GM03348 (cell line): ENCODE data around the gene PSMD8.
A peak's percentile ranks its signal among the peaks of the same experiment; 100 is the strongest.
"Not testable (repeated sequence)": the region's sequence is repeated elsewhere in the genome, so short reads cannot be mapped to it uniquely, and the experiment has no call there.

ENCODE experiments used
- DNase-seq: peaks from one replicate; pipeline ENCODE4 v3.0.0; 2012; ENCODE audit warnings: low spot score

Gene PSMD8

DNA sequence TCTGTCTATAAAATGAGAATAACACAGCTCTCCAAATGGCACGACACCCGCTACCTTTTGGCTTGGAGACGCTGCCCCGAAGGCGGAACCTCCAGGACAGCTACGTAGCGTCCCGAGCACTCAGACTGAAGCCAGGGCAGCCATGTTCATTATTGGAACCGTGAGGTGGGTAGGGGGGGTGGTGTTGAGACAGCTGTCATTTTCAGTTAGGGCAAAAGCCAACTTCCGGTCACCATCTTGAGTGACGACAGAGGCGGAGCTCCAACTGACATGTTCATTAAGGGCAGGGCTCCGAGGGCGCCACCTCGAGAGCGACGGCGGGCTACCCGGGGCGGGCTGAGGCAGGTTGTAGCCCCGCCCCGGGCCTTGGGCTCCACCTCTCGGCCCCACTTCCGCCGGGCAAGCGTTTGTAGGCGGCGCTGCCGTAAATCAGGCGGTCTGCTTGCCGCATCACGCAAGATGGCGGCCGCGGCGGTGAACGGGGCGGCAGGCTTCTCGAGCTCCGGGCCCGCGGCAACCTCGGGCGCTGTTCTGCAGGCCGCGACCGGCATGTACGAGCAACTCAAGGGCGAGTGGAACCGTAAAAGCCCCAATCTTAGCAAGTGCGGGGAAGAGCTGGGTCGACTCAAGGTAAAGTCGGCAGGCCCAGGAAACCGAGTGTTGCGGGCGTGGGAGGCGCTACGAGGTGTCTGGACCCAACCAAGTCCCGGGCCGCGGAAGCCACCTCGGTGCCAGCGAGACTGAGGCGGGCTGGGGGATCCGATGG lies at the start of gene PSMD8:
Gene PSMD8 (plus strand): TSS at position 240 of the 766 bp plus-strand sequence. CDS start 31 bp downstream, at position 271.
- DNase-seq = peak; percentile 98

DNA sequence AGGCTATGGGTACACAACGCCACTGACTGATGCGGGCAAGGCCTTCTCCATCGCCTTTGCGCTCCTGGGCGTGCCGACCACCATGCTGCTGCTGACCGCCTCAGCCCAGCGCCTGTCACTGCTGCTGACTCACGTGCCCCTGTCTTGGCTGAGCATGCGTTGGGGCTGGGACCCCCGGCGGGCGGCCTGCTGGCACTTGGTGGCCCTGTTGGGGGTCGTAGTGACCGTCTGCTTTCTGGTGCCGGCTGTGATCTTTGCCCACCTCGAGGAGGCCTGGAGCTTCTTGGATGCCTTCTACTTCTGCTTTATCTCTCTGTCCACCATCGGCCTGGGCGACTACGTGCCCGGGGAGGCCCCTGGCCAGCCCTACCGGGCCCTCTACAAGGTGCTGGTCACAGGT lies 47.8 kb upstream of the PSMD8 start:
- no peak for DNase-seq

DNA sequence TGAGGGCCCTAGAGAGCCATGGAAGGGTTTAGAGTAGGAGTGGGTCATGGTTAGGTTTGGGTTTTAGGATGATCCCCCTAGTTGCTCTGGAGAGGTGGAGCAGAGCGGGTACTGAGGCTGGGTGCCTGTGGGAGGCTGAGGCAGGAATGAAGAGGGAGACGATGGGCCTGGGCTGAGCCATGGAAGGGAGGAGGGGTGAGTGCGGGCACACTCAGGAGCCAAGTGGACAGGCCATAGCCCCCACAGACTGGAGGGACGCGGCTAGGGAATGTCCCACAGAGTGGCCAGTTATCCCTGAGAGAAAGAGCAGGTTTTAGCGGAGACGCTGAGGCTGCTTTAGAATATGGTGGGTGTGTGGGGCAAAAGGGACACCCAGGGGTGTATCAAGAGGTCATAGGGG lies 44.7 kb upstream of the PSMD8 start:
- no peak for DNase-seq

DNA sequence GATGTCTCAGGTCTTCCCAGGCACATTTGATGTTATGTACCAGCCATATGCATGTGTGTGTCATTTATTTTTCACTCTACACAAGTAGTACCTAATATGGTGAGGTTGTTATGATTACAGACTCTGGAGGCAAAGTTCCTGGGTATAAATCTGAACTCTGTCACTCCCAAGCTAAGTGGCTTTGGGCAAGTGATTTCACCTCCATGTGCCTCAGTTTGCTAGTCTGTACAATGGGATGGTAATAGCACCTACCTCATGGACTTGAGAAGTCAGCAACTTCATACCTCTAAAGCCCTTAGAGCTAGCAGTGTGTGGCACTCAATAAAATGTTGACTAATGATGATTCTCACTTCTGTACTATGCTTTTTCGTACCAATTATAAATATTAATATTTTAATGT lies 42.6 kb upstream of the PSMD8 start:
- DNase-seq = no peak

DNA sequence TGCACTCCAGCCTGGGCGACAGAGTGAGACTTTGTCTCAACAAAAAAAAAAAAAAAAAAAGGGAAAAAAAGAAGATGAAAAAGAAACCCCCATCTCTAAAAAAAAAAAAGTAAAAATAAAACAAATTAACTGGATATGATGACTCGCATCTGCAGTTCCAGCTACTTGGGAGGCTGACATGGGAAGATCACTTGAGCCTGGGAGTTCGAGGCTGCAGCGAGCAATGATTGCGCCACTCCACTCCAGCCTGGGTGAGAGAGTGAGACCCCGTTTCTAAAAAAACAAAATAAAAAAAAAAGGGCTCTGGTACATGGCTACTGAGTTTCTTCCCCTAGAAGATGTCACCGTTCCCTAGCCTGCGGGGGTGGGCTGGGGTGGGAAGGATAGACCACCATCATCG lies 41.1 kb upstream of the PSMD8 start:
- DNase-seq = no peak

DNA sequence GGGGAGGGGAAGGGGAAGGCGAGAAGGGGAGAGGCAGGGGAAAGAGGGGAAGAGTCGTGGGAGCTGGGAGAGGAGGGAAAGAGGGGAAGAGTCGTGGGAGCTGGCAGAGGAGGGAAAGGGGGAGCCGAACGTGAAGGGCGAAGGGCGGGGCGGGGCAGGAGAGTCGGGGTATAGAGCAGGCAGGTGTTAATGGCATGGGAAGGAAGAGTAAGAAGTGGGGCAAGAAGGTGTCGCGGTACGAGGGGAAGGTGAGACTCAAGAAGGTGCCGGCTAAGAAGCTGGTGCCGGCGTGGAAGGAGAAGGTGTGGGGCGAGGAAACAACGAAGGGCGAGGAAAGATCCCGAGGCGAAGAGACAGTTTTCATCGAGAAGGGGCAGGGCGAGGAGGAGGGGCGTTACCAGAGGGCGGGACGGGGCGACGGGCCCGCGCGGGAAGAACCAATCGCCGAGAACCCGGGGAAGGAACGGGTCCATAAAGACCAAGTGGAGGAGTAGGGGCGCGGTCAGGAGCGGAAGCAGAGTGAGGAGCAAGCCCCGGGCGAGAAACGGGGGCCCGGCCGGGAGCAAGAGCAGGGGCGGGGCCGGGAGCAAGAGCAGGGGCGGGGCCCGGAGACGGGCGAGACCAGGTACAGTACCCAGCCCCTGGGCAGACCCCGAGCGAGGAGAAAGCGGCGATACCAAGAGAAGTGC lies 38.3 kb upstream of the PSMD8 start:
- peak; percentile 97 for DNase-seq

DNA sequence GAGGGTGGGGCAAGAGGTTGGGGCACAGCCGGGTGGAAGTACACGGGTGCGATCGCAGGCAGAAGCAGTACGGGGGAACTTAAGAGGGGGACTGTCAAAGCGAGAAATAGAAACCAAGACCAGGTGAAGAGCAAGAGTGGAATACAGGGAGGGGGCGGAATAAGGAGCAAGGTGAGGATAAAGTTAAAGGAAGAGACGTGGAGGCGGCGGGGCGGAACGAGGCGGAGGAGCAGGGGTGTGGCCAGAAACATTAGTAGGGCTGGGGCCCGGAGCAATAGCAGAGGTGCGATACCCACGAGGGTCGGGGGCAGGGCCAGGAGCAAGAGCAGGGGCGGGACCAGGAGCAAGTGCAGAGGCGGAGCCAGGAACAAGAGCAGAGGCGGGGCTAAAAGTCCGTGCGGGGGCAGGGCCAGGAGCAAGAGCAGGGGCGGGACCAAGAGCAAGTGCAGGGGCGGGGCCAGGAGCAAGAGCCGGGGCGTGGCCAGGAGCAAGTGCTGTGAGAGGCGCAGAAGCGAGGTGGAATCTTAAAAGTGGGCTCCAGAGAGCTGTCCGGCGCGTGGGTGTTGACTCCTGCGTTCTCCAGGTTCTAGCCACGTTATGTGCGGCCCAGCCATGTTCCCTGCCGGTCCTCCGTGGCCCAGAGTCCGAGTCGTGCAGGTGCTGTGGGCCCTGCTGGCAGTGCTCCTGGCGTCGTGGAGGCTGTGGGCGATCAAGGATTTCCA lies 37.6 kb upstream of the PSMD8 start:
- peak; percentile 92 for DNase-seq

DNA sequence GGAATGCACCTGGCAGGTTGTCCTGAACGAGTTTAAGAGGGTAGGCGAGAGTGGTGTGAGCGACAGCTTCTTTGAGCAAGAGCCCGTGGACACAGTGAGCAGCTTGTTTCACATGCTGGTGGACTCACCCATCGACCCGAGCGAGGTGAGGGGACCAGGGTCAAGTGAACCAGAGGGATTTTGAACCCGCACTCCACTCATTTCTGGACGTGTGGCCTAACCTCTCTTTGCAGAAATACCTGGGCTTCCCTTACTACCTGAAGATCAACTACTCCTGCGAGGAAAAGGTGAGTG lies 37.1 kb upstream of the PSMD8 start:
- DNase-seq = no peak

DNA sequence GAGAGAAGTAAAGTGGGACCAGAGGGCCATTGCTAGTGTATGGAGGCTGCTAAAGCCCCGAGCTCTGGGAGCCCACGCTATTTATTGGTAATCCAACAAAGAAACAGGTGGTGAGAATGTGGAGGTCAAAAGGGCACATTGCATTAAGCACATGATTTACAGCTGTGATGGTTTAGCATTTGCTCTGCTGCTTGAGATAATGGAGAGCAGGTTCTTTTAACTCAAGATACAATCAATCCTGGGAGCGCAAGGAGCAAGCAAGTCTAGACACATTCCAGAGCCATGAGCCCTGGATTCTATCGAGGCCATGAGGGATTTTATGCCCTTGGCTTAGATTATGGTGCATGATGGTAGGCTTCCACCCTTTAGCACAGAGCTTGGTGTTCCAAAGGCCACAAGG lies 35.4 kb upstream of the PSMD8 start:
- not testable (repeated sequence) for DNase-seq

DNA sequence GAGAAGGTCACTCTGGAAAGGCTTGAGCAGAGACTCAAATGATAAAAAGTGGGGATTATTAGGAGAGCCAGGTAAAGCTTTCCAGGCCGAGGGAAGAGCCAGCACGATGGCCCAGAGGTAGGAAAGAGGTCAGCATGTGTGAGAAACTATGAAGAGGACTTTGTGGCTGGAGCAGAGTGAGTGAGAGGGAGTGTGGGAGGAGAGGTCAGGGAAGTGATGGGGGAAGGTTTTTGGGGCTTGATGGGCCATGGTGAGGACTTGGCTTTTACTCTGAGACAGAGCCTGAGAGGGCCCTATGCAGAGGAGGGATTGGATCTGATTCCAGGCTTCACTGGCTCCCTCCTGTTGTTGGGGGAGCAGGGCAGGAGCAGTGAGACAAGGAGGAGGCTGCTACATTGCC lies 33.4 kb upstream of the PSMD8 start:
- no peak for DNase-seq

DNA sequence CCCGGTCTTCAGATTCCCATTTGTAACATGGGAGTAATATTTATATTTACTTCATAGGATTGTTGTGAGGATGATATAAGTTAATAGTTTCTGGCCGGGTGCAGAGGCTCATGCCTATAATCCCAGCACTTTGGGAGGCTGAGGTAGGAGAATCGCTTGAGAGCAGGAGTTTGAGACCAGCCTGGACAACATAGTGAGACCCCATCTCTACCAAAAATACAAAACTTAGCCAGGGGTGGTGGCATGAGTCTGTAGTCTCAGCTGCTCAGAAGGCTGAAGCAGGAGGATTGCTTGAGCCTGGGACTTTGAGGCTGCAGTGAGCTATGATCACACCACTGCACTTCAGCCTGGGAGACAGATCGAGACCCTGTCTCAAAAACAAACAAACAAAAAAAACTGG lies 27.5 kb upstream of the PSMD8 start:
- DNase-seq = no peak

DNA sequence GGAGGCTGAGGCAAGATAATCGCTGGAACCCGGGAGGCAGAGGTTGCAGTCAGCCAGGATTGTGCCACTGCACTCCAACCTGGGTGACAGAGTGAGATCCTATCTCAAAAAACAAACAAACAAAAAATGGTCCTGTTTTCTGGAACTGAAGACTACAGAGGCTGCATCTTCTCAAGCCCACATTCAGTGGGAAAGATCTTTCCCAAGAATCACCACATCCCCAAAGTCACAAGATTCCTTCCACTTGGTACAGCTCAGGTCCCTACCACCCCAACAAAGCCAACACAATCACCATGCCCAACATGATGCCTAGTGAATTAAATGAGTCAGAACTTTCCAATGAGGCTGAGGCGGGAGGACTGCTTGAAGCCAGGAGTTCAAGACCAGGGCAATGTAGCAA lies 23.5 kb upstream of the PSMD8 start:
- no peak for DNase-seq

DNA sequence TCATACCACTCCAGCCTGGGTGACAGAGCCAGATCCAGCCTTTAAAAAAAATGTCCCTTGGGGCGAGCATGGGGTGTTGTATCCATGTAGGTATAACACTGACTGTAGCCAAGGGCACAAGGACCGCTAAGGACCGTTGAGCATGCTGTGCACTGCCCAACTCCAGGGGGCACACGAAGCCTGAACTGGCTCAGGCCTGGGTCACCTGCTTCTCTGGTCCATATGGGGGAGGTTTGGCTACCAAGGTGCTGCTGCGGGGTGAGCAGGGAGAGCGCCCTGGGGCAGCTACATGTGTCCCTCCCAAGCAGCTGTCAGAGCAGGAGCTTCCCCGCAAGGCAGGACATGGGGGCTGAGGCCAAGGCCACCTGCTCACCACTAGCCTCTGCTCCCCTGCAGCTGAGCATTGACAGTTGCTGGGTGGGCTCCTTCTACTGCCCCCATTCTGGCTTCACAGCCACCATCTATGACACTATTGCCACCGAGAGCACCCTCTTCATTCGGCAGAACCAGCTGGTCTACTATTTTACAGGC lies 22.4 kb upstream of the PSMD8 start:
- DNase-seq = no peak

DNA sequence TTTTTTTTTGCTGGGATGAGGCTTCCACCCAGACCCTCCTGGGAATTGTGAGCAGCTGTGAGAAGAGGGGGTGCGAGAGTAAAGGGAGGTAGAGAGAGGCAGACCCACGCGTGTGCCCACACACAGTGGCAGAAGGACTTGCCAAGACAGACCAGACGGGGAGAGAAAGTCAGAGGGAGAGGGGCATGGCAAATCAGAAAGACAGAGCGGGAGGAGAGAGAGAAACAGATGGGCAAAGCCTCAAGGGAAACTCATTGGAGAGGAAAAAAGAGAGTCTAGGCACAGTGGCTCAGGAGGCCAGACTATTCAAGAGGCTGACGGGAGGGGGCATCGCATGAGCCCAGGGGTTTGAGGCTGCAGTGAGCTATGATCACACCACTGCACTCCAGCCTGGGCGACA lies 21.8 kb upstream of the PSMD8 start:
- DNase-seq = no peak

DNA sequence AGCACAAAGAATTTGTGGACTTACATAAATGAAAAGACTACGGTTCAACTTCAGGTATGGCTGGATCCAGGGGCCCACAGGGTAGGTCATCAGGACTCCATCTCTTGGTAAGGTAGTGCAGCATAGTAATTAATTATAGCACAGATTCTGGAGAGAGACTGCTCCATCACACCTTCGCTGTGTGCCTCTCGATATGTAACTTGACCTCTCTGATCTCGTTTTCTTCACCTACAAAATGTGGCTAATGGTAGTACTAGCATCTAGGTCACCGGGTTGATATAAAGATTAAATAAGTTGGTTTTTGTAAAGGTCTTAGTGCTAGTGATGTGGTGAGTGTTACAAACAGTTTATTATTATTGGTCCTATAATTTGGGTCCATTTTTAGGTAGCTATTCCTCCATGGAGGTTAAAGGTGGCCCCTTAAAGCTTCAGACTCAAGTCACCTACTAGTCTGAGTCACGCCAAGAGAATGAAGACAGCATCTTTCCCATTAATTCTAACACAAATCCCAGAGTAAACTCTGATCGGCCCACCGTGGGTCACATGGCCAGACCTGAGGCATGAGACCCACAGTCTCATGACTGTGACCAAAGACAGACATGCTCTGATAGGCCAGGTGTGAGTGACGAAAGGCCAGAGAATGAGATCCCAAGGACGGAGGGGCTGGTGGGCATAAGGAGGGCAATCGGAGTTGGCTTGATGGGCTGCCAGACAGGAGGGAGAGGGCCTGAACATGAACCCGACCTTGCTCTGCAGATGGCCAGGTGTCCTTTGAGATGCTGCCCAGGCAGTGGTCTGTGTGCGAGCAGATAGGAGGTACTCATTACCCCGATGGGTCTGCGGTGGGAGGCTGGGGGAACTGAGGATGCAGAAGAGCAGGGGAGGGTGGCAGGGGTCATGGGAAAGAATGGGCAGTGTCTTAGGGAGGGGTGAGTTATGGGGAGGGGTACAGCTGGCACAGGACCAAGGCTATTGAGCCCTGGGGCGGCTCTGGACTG lies 18.3 kb upstream of the PSMD8 start:
- DNase-seq = no peak

DNA sequence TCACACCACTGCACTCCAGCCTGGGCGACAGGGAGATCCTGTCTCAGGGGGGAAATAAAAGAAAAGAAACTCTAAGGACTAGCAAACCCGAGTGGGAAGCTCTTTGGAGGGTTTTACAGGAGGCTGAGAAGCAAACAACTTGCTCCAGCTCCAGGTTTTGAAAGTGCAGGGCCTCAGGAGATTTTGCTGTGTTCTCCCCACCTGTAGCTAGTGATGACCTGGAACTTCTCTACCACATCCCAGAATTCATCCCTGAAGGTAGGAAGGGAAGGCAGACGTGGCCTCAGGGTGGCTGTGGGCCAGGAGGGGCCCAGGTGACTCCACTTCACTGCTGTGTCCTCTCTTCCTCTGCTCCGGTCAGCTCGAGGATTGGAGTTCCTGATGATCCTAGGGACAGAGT lies 16.3 kb upstream of the PSMD8 start:
- DNase-seq = no peak

DNA sequence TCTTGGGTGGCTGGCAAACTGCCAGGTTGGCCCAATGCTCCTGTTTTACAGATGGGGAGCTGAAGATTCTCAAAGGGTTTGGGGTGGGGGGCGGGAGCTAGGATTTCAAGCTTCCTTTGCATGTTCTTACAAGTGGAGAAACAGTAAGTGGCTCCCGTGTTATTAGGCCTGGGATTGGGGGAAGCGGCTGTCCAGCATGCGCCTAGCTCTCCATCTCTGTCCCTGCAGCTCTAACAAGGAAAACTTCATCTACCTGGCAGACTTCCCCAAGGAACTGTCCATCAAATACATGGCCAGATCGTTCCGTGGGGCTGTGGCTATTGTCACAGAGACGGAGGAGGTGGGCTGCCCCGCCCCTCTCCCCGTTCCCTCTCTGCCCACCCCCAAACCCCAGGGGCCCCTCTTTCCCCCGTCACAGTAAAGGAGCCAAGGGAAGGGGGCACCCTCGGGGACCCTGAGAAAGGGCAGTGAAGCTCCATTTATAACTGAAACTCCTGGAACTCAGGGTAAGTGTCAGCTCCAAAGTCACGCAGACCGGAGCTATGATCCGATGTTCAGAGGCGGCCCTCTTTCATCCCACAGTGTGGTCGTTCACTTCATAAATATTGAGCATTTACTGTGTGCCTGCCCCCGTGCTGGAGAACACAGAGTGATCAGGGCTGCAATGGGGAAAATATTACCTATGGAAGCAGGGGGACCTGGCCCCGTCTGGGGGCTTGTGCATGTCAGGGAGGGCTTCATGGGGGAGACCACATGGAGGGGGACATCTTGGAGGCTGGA lies 14.9 kb upstream of the PSMD8 start:
- DNase-seq = no peak

DNA sequence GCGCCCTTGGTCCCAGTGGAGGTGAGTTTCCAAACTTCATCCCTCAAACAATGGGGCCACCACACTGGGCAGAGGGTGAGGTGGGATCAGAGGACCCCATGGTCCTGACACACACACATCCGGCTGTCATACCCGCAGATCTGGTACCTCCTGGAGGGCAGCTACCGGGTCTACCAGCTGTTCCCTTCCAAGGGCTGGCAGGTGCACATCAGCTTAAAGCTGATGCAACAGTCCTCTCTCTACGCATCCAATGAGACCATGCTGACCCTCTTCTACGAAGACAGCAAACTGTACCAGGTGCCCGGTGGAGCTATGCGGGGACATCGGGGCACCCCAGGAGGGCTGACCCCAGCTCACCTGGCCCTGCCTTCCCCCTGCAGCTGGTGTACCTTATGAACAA lies 14.0 kb upstream of the PSMD8 start:
- DNase-seq = no peak

DNA sequence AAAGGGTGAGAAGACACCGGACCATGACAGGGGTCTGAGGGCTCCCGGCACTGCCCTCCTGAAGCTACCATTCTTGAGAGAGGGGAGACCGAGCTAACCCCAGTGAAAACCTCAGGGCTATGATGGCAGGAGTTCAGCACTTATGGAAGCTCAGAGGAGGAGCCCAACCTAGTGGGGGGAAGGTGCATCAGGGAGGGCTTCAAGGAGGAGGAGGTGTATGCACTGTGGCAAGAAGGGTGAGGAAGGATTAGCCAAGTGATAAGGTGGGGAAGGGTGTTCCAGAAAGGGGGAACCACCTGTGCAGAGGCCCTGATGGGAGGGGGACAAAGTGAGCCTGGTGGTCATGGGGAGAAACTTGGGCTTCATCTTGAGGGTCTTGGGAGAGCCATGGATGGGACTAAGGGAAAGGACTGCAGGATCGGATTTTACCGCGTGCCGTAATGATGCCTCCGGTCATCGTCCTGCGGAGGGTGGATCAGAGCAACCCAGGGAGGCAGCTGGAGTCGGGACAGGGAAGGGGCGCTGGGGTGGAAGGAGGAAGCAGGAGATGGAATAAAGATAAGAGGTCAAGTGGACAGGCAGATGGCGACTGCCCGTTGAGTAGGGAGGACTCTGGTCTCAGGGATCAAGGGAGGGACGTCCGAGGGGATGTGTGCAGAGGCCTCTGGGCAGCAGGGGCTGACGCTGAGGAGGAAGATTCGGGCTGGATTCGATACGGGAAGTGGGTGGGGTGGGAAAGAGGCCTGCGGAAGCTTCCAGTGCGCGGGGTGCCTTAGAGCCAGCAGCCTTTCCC lies 13.3 kb upstream of the PSMD8 start:
- no peak for DNase-seq

DNA sequence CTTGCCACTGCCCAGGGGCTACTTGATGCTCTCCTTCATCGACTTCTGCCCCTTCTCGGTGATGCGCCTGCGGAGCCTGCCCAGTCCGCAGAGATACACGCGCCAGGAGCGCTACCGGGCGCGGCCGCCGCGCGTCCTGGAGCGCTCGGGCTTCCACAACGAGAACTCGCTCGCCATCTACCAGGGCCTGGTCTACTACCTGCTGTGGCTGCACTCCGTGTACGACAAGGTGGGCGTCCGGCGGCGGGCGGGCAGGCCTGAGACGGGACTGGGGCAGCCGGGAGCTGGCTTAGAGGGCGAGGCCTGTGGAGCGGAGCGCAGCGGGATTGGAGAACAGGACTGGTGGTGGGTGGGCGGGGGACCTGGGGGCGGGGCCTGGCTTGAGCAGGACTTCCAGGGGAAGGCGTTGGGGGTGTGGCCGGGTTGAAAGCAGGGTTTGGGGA lies 12.7 kb upstream of the PSMD8 start:
- DNase-seq = peak; percentile 93
